Measurements from ENCODE around the gene MPP3. TPM values are rescaled to one million over a fixed set of nuclear protein-coding genes. Genes with fewer than 3 reads are reported as not detected.

The MPP3 gene
- total RNA-seq, 4 donors from 2014 or later = 19.2 to 31.5 (median 22.1) TPM

DNA sequence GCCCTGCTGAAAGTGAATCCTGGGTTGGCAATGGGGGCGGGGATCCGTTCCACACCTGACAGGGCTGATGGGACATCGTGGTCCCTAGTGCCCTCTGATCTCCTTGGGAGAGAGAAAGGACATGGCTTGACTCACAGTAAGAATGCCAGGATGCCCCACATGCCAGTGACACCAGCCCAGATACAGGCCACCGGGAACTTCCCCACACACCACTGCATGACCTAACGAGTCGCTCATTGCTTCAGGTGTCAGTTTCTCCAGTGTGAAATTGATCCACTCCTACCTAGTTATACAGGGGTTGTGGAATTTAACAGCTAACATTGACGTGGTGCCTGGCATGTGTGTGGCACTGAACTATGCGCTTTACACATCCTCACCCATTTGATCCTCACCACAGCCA is 21.6 kb upstream of the MPP3 start:
- H3K4me3 ChIP-seq = no peak overlapping the region
- no peaks in the 10 kb centered on the region for H3K36me3 ChIP-seq
- H3K27ac ChIP-seq = no peak overlapping the region
- no peak for TF ChIP-seq EP300 (IDR thresholded peaks at IDR 0.05)
- TF ChIP-seq, protein P1, sequence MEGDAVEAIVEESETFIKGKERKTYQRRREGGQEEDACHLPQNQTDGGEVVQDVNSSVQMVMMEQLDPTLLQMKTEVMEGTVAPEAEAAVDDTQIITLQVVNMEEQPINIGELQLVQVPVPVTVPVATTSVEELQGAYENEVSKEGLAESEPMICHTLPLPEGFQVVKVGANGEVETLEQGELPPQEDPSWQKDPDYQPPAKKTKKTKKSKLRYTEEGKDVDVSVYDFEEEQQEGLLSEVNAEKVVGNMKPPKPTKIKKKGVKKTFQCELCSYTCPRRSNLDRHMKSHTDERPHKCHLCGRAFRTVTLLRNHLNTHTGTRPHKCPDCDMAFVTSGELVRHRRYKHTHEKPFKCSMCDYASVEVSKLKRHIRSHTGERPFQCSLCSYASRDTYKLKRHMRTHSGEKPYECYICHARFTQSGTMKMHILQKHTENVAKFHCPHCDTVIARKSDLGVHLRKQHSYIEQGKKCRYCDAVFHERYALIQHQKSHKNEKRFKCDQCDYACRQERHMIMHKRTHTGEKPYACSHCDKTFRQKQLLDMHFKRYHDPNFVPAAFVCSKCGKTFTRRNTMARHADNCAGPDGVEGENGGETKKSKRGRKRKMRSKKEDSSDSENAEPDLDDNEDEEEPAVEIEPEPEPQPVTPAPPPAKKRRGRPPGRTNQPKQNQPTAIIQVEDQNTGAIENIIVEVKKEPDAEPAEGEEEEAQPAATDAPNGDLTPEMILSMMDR (IDR thresholded peaks at IDR 0.05) = no peak
- TF ChIP-seq POLR2A (IDR thresholded peaks at IDR 0.05) = no peak
- no peak for DNase-seq (ENCODE audit: low spot score in 2 of 2)
- WGBS, 2 donors = 74 to 80% methylated on average over 8 of the region's 8 CpGs
- H3K9me3 ChIP-seq = no peaks in the 10 kb centered on the region
- no peaks in the 10 kb centered on the region for H3K4me1 ChIP-seq
- peaks cover 0 to 27% of the 10 kb centered on the region in 2 donors for H3K27me3 ChIP-seq

DNA sequence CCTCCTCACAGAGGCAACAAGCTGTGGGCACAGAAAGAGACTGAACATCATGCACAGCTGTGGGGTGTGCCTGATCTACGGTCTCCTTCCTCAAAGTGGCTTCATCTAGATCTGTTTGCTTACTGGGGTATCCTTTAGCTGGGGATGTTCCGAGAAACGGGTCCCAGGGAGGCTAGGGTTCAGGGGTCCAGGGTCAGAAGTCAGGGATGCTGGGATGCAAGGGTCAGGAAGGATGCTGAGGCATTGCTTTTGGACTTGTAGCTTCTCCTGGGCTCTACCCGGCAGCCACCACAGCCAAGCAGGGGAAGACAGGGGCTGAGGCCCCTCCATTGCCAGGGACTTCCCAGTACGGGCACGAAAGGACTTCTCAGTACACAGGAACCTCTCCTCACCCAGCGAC is 20.6 kb upstream of the MPP3 start:
- H3K36me3 ChIP-seq = no peaks in the 10 kb centered on the region
- H3K27ac ChIP-seq = no peak overlapping the region
- H3K27me3 ChIP-seq = peaks cover 0 to 27% of the 10 kb centered on the region in 2 donors
- TF ChIP-seq POLR2A (IDR thresholded peaks at IDR 0.05) (no peak), EP300 (IDR thresholded peaks at IDR 0.05) (no peak)
- TF ChIP-seq, protein P1 (IDR thresholded peaks at IDR 0.05) = no peak
- no peaks in the 10 kb centered on the region for H3K9me3 ChIP-seq
- no peak for DNase-seq (ENCODE audit: low spot score in 2 of 2)
- no peak overlapping the region for H3K4me3 ChIP-seq
- no peaks in the 10 kb centered on the region for H3K4me1 ChIP-seq
- WGBS, 2 donors = 74 to 75% methylated on average over 7 of the region's 7 CpGs

DNA sequence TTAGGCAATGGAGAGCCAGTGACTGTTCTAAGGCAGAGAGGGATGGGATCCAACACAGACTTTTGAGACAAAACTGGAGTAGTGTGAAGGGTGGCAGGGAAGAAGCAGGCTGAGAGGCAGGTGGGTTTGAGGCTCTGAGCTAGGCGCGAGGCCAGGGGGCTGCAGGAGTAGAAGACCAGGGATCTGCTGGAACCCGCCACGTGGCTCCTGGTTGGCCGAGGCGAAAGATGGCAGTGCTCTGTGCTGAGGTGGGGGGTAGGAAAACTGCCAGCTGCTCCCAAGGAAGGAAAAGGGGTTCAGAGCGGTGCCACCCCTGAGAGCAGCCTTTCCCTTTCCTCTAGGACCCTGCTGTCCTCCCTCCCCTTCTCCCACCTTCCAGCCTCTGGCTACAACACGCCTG is 19.6 kb upstream of the MPP3 start:
- H3K4me3 ChIP-seq = no peak overlapping the region
- DNase-seq (ENCODE audit: low spot score in 2 of 2) = no peak
- peaks cover 0 to 23% of the 10 kb centered on the region in 2 donors for H3K27me3 ChIP-seq
- TF ChIP-seq EP300 (IDR thresholded peaks at IDR 0.05) (no peak), POLR2A (IDR thresholded peaks at IDR 0.05) (no peak)
- TF ChIP-seq, protein P1 (IDR thresholded peaks at IDR 0.05) = no peak
- H3K4me1 ChIP-seq = no peaks in the 10 kb centered on the region
- WGBS, 2 donors = 90 to 95% methylated on average over 8 of the region's 8 CpGs
- no peaks in the 10 kb centered on the region for H3K36me3 ChIP-seq
- no peaks in the 10 kb centered on the region for H3K9me3 ChIP-seq
- no peak overlapping the region for H3K27ac ChIP-seq

DNA sequence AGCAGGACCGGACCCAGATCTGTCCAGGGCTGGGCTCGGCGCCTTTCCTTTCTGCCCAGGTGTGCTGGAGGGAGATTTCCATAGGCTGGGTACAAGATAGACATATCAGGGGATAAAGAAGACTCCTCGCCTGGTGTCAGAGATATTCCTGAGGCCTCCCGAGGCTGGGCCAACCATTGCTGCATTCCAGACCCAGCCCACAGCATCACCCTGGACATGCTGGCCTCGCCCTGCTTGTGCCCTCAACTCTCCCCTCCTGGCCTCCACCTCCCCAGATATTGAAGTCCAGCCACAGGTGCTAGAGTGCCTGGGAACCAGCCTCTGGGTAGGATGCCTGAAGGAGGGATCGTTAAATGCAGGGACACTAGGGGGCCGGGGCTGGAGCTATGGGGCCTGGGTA is 16.2 kb upstream of the MPP3 start:
- H3K27me3 ChIP-seq = peaks cover 0 to 12% of the 10 kb centered on the region in 2 donors
- TF ChIP-seq, protein P1 (IDR thresholded peaks at IDR 0.05) = no peak
- TF ChIP-seq POLR2A (IDR thresholded peaks at IDR 0.05) (no peak), EP300 (IDR thresholded peaks at IDR 0.05) (no peak)
- peaks cover 0 to 15% (median 0%) of the 10 kb centered on the region in 4 donors for H3K4me1 ChIP-seq
- 80 to 90% methylated on average over 7 to 8 of the region's 8 CpGs for WGBS, 2 donors
- H3K27ac ChIP-seq = no peak overlapping the region
- DNase-seq (ENCODE audit: low spot score in 2 of 2) = no peak
- H3K9me3 ChIP-seq = no peaks in the 10 kb centered on the region
- H3K4me3 ChIP-seq = no peak overlapping the region
- H3K36me3 ChIP-seq = no peaks in the 10 kb centered on the region

DNA sequence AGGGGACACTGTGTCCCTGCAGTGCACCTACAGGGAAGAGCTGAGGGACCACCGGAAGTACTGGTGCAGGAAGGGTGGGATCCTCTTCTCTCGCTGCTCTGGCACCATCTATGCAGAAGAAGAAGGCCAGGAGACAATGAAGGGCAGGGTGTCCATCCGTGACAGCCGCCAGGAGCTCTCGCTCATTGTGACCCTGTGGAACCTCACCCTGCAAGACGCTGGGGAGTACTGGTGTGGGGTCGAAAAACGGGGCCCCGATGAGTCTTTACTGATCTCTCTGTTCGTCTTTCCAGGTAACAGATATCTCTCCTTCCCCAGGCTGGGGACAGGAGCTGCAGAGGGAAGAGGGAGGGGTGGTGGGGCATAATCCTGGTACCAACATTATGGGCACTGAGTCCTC is 15.7 kb upstream of the MPP3 start:
- 78 to 93% methylated on average over 10 of the region's 10 CpGs for WGBS, 2 donors
- H3K36me3 ChIP-seq = no peaks in the 10 kb centered on the region
- peaks cover 0 to 12% of the 10 kb centered on the region in 2 donors for H3K27me3 ChIP-seq
- no peak for TF ChIP-seq POLR2A (IDR thresholded peaks at IDR 0.05)
- TF ChIP-seq, protein P1 (IDR thresholded peaks at IDR 0.05) = no peak
- TF ChIP-seq EP300 (IDR thresholded peaks at IDR 0.05) = no peak
- H3K4me1 ChIP-seq = peaks cover 0 to 15% (median 0%) of the 10 kb centered on the region in 4 donors
- H3K27ac ChIP-seq = no peak overlapping the region
- DNase-seq (ENCODE audit: low spot score in 2 of 2) = no peak
- no peak overlapping the region for H3K4me3 ChIP-seq
- H3K9me3 ChIP-seq = no peaks in the 10 kb centered on the region

All from tibial nerve (tissue), 4 donors.